H1 (cell line): ENCODE results near the gene TBX15.

Experiments used
- CBX8 ChIP-seq: fragments of 300-800, 300-1000 bp; sonication (generic); IDR thresholded peaks from 2 replicates; pipeline ENCODE4 v1.7.1; 2016; ENCODE audit warnings: low read depth, low read length, borderline replicate concordance
- EGR1 ChIP-seq: IDR thresholded peaks from 2 replicates; pipeline ENCODE4 v1.6.1; 2011; ENCODE audit warnings: low read depth, low read length, borderline replicate concordance
- EZH2 ChIP-seq: fragments of 200-600 bp; sonication (generic); IDR thresholded peaks from 2 replicates; pipeline ENCODE4 v1.7.1; 2012; ENCODE audit warnings: low read depth, mild to moderate bottlenecking, moderate library complexity, low read length, inconsistent platforms; ENCODE audit not compliant: severe bottlenecking
- POLR2A ChIP-seq, 2 experiments: IDR thresholded peaks; 1 replicate in 1 of 2; 2 replicates in 1 of 2; pipeline ENCODE4 v1.6.1; 2011; ENCODE audit warnings: low read depth in 2 of 2, low read length in 2 of 2, mild to moderate bottlenecking in 2 of 2; ENCODE audit errors: control extremely low read depth in 1 of 2
- RXRA ChIP-seq: IDR thresholded peaks from 2 replicates; pipeline ENCODE4 v1.6.1; 2011; ENCODE audit warnings: low read depth, mild to moderate bottlenecking, low read length, moderate library complexity; ENCODE audit not compliant: insufficient read depth
- SP2 ChIP-seq: IDR thresholded peaks from 2 replicates; pipeline ENCODE4 v1.6.1; 2012; ENCODE audit warnings: mild to moderate bottlenecking, low read length, inconsistent platforms
- SP4 ChIP-seq: IDR thresholded peaks from 2 replicates; pipeline ENCODE4 v1.6.1; 2012; ENCODE audit warnings: low read length, inconsistent platforms
- TCF12 ChIP-seq: IDR thresholded peaks from 2 replicates; pipeline ENCODE4 v1.6.1; 2011; ENCODE audit warnings: low read depth, mild to moderate bottlenecking, low read length
- TF ChIP-seq, protein P1 (sequence below), 3 experiments: IDR thresholded peaks; 1 replicate in 2 of 3; 2 replicates in 1 of 3; pipeline versions ENCODE4 v1.5.1 to v1.6.1; 2011; ENCODE audit warnings: low read length in 3 of 3, mild to moderate bottlenecking in 3 of 3, inconsistent platforms in 2 of 3, low read depth in 1 of 3, moderate library complexity in 1 of 3; ENCODE audit not compliant: insufficient read depth in 1 of 3; ENCODE audit errors: control extremely low read depth in 1 of 3

DNA sequence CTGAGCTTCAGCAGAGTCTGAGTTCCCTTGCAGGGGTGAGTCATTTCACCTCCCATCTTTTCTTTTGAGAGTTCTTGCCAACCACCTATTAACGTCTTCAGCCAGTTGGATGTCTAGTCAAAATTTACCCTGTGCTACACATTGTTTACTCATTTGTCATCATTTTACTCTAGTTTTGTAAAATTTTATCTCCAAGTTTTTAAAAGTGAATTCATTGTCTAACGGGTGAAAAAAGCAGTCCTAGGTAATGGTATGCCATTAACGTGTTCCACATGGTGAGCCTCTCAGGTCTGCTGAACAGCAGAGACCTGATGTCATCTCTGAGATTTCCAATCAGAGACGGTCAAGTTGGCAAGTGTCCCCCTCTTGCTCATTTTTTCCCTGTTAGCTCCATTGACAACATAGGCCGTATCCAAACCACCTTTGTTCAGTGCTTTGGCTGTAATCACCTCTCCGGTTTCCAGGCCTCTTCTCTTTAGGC, 85.4 kb downstream of the TBX15 start:
- TF ChIP-seq CBX8 (no peak), EGR1 (no peak), RXRA (no peak), POLR2A (IDR thresholded peaks at IDR 0.05; ENCODE audit: control extremely low read depth in 1 of 2, low read depth in 2 of 2, low read length in 2 of 2) (no peak), SP2 (no peak), EZH2 (no peak), SP4 (no peak), TCF12 (no peak)
- TF ChIP-seq, protein P1, sequence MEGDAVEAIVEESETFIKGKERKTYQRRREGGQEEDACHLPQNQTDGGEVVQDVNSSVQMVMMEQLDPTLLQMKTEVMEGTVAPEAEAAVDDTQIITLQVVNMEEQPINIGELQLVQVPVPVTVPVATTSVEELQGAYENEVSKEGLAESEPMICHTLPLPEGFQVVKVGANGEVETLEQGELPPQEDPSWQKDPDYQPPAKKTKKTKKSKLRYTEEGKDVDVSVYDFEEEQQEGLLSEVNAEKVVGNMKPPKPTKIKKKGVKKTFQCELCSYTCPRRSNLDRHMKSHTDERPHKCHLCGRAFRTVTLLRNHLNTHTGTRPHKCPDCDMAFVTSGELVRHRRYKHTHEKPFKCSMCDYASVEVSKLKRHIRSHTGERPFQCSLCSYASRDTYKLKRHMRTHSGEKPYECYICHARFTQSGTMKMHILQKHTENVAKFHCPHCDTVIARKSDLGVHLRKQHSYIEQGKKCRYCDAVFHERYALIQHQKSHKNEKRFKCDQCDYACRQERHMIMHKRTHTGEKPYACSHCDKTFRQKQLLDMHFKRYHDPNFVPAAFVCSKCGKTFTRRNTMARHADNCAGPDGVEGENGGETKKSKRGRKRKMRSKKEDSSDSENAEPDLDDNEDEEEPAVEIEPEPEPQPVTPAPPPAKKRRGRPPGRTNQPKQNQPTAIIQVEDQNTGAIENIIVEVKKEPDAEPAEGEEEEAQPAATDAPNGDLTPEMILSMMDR (IDR thresholded peaks at IDR 0.05; ENCODE audit: control extremely low read depth in 1 of 3, insufficient read depth in 1 of 3, low read depth in 1 of 3, low read length in 3 of 3), result no peak
